HCT116 (cell line): Measurements from ENCODE around the gene FBXL16.

Experiments used
- CTCF ChIP-seq, 3 experiments: fragments of 200-600 bp in 1 of 3; sonication (generic) in 1 of 3; IDR thresholded peaks in 2 of 3; conservative IDR thresholded peaks in 1 of 3; 2 replicates each; pipeline ENCODE4 v1.5.1; 2012 to 2017; ENCODE audit warnings: low read depth in 2 of 3, low read length in 2 of 3, antibody characterized with exemption in 1 of 3, borderline replicate concordance in 1 of 3, control low read depth in 1 of 3, mild to moderate bottlenecking in 1 of 3, mixed read lengths in 1 of 3, mixed run types in 1 of 3, moderate library complexity in 1 of 3; ENCODE audit not compliant: insufficient read depth in 1 of 3
- EZH2 ChIP-seq: fragments of 200-600 bp; sonication (generic); IDR thresholded peaks from 2 replicates; pipeline ENCODE4 v1.6.1; 2017; ENCODE audit warnings: antibody characterized with exemption, mixed run types
- EZH2phosphoT487 ChIP-seq: fragments of 200-600 bp; IDR thresholded peaks from 2 replicates; pipeline ENCODE4 v1.6.1; 2018; ENCODE audit warnings: antibody characterized with exemption, borderline replicate concordance
- JUND ChIP-seq: IDR thresholded peaks from 2 replicates; pipeline ENCODE4 v1.6.1; 2012
- MAX ChIP-seq: IDR thresholded peaks from 2 replicates; pipeline ENCODE4 v1.6.1; 2012
- POLR2A ChIP-seq: IDR thresholded peaks from 2 replicates; pipeline ENCODE4 v1.7.0; 2011; ENCODE audit warnings: borderline replicate concordance; ENCODE audit not compliant: insufficient read depth, insufficient read length; ENCODE audit errors: extremely low read depth
- POLR2AphosphoS5 ChIP-seq: IDR thresholded peaks from 2 replicates; pipeline ENCODE4 v1.6.1; 2011; ENCODE audit warnings: mild to moderate bottlenecking, low read depth, low read length, moderate library complexity
- SIN3A ChIP-seq: IDR thresholded peaks from 2 replicates; pipeline ENCODE4 v1.6.1; 2012; ENCODE audit warnings: low read depth
- SRF ChIP-seq: IDR thresholded peaks from 2 replicates; pipeline ENCODE4 v1.6.1; 2012; ENCODE audit warnings: low read depth
- ZBTB33 ChIP-seq: IDR thresholded peaks from 2 replicates; pipeline ENCODE4 v1.6.1; 2011; ENCODE audit warnings: mild to moderate bottlenecking, low read length, moderate library complexity; ENCODE audit not compliant: insufficient replicate concordance; ENCODE audit errors: extremely low read depth

- no peak for TF ChIP-seq CTCF (IDR thresholded peaks at IDR 0.05 in 2 of 3, conservative IDR thresholded peaks at IDR 0.05 in 1 of 3; ENCODE audit: borderline replicate concordance in 1 of 3, insufficient read depth in 1 of 3, low read depth in 2 of 3, low read length in 2 of 3)
- TF ChIP-seq MAX: no peak
- no peak for TF ChIP-seq POLR2A
- TF ChIP-seq EZH2phosphoT487: no peak
- no peak for TF ChIP-seq POLR2AphosphoS5
- TF ChIP-seq SIN3A: no peak
- no peak for TF ChIP-seq JUND
- TF ChIP-seq ZBTB33: no peak
- no peak for TF ChIP-seq SRF
- TF ChIP-seq EZH2: no peak
Observed at GRCh38 chr16:716768-717325, 11.2 kb upstream of the FBXL16 start.
